Coronary artery (tissue), 2 donors: Measurements from ENCODE around the gene CAMTA1.

ENCODE experiments used
- DNase-seq: peaks from one replicate; pipeline ENCODE4 v3.0.0-alpha.2; 2017; ENCODE audit warnings: low spot score
- H3K27ac ChIP-seq, 2 donors: fragments of 200-600 bp; sonication (generic); one replicate each; pipeline ENCODE4 v1.5.1; 2016 to 2019
- H3K4me3 ChIP-seq: fragments of 200-600 bp; sonication (generic); 2 replicates; pipeline ENCODE4 v1.5.1; 2016; ENCODE audit warnings: mild to moderate bottlenecking, moderate library complexity
- TF ChIP-seq, protein P1 (sequence below): fragments of 200-600 bp; sonication (generic); IDR thresholded peaks from one replicate; pipeline ENCODE4 v1.5.1; 2019; ENCODE audit warnings: antibody characterized with exemption

The CAMTA1 gene

DNA sequence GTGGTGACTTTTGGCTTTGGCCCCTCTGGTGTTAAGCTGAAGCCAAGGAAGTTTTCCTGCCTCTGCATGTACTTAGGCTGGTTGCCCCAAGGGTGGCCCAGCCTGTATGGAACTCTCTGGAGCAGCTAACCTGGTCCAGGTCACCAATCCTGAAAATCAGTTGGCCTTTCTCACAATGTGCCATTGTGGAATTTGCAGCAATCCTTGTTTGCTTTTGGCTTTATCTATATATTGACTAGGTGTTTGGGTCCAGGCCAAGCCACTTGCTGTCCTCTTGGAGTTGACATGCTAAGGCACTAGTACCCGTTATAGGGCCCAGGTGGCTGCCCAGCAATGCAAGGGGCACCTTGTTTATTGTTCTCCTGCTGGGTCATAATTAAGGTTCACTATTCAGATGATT, 124.6 kb downstream of the CAMTA1 start:
- peak; percentile 22 for DNase-seq
- Histone ChIP-seq H3K27ac (no peak overlapping the region), H3K4me3 (no peak overlapping the region)
- TF ChIP-seq, protein P1, sequence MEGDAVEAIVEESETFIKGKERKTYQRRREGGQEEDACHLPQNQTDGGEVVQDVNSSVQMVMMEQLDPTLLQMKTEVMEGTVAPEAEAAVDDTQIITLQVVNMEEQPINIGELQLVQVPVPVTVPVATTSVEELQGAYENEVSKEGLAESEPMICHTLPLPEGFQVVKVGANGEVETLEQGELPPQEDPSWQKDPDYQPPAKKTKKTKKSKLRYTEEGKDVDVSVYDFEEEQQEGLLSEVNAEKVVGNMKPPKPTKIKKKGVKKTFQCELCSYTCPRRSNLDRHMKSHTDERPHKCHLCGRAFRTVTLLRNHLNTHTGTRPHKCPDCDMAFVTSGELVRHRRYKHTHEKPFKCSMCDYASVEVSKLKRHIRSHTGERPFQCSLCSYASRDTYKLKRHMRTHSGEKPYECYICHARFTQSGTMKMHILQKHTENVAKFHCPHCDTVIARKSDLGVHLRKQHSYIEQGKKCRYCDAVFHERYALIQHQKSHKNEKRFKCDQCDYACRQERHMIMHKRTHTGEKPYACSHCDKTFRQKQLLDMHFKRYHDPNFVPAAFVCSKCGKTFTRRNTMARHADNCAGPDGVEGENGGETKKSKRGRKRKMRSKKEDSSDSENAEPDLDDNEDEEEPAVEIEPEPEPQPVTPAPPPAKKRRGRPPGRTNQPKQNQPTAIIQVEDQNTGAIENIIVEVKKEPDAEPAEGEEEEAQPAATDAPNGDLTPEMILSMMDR, result no peak

DNA sequence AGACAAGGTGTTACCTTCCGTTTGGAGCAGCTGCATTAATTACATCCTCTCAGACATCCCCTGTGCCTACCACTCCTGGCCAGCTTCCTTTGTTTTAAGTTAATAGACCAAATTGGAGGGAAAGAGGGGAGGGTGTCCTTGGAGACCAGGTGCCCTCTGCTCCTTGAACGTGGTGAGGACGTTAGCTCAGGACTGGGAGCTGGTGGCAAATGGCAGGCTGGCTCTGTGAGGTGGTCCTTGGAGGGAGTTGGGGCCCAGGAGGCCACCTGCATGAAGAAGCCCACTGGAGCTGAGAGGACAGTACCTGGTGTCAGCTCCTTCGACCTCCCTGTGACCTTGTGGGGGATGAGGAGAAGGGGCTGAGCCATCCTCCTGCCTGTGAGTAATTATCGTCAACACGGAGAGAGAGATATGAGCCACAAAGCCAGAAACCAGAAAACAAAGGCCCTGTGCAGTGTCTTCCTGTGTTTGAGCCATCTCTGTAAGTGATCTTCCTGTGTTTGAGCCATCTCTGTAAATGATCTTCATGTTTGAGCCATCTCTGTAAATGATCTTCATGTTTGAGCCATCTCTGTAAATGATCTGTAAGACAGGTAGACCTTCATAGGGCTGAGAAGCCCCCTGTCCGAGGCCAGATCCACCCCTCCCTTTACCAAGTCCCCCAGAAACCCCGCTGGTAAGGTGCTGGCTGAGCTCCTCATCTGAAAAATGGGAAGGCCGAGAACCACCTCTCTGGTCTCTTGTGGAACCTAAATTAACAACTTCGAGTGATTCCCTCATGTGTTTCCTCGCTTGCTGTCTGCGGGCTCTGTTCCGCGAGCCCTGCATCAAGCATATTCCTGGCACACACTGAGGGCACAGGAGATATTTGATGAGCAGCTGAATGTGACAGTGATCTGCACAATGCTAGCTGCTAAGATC, 126.0 kb downstream of the CAMTA1 start:
- H3K4me3 ChIP-seq, result no peak overlapping the region
- DNase-seq, result peak; percentile 33
- TF ChIP-seq, protein P1, result no peak
- no peak overlapping the region for H3K27ac ChIP-seq

DNA sequence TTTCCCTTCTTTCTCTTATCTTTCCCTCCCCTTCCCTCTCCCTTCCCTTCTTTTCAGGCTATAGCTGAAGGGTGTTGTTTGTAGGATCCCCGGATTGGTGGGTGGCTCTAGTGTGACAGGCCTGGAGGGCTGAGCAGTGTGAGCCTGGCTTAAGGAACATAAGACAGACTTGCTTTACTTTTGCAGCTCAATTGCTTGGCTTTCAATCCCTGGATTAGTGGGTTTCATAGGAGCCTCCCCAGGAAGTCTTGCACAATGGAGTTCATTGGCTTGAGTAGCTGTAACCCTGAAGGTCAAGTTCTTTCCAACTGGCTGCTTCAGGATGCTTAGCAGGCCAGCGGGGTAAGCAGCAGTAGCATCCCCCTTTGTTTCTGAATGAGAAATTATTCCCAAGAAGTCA, 126.7 kb downstream of the CAMTA1 start:
- H3K4me3 ChIP-seq, result no peak overlapping the region
- no peak for DNase-seq
- TF ChIP-seq, protein P1, result no peak
- no peak overlapping the region for H3K27ac ChIP-seq

DNA sequence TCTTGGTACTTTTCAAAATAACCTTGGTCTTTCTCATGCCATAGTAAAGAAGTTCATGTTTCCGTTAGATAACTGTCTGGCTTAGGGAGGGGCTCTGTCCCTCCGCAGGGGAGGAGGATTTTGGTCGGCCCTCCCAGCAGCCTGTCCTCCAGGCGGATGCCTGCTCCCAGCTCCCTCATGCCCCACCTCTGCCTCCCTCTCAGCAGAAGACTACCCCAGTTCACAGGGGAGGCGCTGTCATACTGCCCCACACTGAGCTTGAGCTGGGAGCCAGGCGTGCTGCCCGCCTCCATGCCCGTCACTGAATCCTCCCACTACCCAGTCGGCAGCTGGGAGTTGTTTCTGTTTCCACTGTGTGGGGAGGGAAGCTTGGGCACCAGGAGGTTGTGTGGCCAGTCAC, 127.3 kb downstream of the CAMTA1 start:
- Histone ChIP-seq H3K27ac (peak overlapping the region in 1 of 2 donors; percentile 14), H3K4me3 (no peak overlapping the region)
- TF ChIP-seq, protein P1, result no peak
- DNase-seq, result no peak

DNA sequence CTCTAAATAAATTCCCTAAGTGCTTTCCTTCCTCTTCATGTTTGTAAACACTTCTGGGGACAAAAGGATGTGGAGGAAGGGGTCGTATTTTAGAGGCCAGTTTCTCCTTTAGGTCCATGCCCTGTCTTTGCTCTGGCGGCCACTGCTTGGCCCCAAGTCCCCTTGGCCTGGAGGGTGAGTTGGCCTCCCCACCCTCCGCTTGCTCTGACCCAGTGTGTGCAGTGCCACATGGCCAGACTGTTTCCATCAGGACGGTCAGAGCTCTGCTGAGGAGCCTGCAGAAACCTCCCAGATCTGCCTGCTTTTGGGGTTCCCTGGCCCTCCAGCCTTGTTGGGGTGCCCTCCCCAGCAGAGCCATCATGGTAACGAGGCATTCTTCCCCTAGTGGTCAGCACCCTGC, 127.8 kb downstream of the CAMTA1 start:
- H3K4me3 ChIP-seq, result no peak overlapping the region
- TF ChIP-seq, protein P1, result no peak
- H3K27ac ChIP-seq, result no peak overlapping the region
- DNase-seq, result peak; percentile 36

DNA sequence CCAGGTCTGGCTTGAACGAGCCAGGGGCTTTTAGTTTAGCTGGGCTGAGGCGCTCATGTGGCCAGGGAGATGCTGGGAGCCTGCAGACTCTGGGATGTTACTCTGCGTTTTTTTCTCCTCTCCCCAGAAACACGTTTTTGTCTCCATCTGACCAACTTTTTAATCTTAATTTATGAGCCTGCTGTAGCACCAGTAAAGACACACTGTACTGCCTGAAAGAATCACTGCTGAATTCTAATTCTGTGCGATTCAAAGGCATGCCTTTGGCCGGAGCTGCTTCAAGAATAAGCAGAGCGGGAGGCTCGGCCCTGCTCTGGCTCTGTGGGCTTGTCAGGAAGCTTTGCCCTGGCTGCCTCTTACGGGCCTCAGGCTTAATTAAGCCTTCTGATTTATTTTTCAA, 129.5 kb downstream of the CAMTA1 start:
- Histone ChIP-seq H3K27ac (no peak overlapping the region), H3K4me3 (no peak overlapping the region)
- DNase-seq, result no peak
- TF ChIP-seq, protein P1, result no peak

DNA sequence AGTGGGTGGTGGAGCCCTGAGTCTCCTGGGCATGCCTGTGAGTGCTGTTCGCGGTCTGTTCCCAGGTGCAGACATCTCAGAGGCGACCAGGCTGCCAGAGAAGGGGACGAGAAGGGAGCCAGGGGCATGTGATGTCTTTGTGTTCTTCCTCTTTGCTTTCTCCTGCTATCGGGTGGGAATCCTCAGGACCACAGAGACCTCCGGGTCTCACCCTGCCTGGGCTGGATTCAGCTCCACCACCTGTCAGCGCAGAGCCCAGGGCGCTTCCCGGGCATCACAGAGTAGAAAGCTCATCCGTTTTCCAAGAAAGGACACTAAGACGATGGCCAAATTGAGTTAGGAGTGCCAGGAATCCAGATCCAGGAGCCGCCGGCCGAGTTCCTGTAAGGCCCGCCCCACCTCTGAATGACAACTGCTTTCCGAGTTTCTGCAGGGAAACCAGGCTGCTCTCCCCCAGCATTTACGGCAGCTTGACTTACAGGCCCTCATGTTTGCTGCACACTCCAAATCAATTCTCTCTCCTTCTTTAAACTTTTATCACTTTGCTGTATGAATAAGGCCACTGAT, 130.8 kb downstream of the CAMTA1 start:
- DNase-seq, result no peak
- H3K4me3 ChIP-seq, result no peak overlapping the region
- H3K27ac ChIP-seq, result no peak overlapping the region
- TF ChIP-seq, protein P1, result no peak
